Stimulated activated naive CD8-positive, alpha-beta T cell treated with anti-CD3 and anti-CD28 coated beads, Interleukin-15, amount 100 ng/mL, for 72 hours (primary cell): ENCODE data around the gene ATP5MG.

Experiments used
- ATAC-seq: fragments of 150-1000 bp; cut with Tn5 transposase; 2 replicates; pipeline ENCODE4 v1.10.0; 2021; ENCODE audit warnings: mild to moderate bottlenecking, moderate library complexity
- DNase-seq, 2 donors: peaks; one replicate each; pipeline ENCODE4 v3.0.0; 2021 to 2022
- H3K27ac Mint-ChIP-seq, 2 donors: one replicate each; pipeline ENCODE4 v1.8.0; 2022; ENCODE audit warnings: mild to moderate bottlenecking in 2 of 2, mixed read lengths in 2 of 2, moderate library complexity in 2 of 2
- H3K27me3 Mint-ChIP-seq: one replicate; pipeline ENCODE4 v1.8.0; 2022; ENCODE audit warnings: mixed read lengths
- H3K4me1 Mint-ChIP-seq: one replicate; pipeline ENCODE4 v1.8.0; 2022; ENCODE audit warnings: mild to moderate bottlenecking, mixed read lengths
- H3K4me3 Mint-ChIP-seq, 2 donors: one replicate each; pipeline ENCODE4 v1.8.0; 2022; ENCODE audit warnings: mild to moderate bottlenecking in 2 of 2, mixed read lengths in 2 of 2, moderate library complexity in 1 of 2
- H3K9me3 Mint-ChIP-seq, 2 donors: one replicate each; pipeline ENCODE4 v1.8.0; 2022; ENCODE audit warnings: mixed read lengths in 2 of 2

ATP5MG gene, protein sequence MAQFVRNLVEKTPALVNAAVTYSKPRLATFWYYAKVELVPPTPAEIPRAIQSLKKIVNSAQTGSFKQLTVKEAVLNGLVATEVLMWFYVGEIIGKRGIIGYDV

DNA sequence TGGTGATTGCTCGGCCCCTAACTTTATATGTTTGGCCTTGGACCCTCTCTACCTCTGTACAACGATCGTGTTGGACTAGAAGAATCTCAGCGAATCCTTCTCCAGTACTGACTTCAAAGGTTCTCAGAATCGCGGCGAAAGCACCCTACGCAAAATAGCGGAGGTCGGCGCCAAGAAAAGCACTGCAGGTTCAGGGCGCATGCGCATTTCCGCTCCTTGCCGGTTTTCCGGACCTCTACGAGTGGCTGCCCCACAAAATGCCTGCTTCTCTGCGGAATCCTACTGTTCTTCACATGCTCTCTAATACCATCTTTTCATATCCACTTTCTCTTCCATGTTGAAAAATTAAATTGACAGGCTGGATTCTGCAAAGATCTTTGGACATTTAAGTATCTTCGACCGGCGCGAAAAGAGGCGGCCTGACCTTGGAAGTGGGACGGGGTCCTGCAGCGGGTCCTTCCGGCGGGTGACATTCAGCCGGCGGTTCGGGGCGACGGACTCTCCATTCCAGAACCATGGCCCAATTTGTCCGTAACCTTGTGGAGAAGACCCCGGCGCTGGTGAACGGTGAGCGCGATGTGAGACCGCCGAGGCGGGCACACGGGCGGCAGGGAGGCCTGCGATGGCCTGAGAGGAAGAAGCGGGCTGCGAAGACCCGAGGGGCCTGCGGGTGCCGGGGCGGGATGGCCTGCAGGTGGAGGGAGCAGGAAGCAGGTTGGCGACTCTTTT, at the start of gene ATP5MG:
ATP5MG (plus strand) TSS at position 456 of the 729 bp plus-strand sequence; CDS start at position 516, 60 bp downstream.
- Mint-ChIP-seq H3K4me1 (peaks cover 81% of the 10 kb centered on the region), H3K4me3 (peak within 1 kb of the TSS; percentile 91 to 98), H3K9me3 (no peaks in the 10 kb centered on the region), H3K27me3 (no peaks in the 10 kb centered on the region), H3K27ac (peak within 1 kb of the TSS; percentile 100)
- DNase-seq = peak; percentile 91 to 92
- ATAC-seq = peak; percentile 68

DNA sequence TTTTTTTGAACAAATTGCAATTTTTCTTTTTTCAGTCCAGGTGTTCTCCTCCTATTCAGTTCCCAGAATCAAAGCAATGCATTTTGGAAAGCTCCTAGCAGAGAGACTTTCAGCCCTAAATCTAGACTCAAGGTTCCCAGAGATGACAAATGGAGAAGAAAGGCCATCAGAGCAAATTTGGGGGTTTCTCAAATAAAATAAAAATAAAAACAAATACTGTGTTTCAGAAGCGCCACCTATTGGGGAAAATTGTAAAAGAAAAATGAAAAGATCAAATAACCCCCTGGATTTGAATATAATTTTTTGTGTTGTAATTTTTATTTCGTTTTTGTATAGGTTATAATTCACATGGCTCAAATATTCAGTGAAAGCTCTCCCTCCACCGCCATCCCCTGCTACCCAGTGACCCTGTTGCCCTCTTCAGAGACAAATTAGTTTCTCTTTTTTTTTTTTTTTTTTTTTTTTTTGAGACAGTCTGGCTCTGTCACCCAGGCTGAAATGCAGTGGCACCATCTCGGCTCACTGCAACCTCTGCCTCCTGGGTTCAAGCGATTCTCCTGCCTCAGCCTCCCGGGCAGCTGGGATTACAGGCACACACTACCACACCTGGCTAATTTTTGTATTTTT, 48.2 kb upstream of the ATP5MG start:
- no peak for DNase-seq
- peak overlapping the region in 1 of 2 donors; percentile 12 for H3K27ac Mint-ChIP-seq

DNA sequence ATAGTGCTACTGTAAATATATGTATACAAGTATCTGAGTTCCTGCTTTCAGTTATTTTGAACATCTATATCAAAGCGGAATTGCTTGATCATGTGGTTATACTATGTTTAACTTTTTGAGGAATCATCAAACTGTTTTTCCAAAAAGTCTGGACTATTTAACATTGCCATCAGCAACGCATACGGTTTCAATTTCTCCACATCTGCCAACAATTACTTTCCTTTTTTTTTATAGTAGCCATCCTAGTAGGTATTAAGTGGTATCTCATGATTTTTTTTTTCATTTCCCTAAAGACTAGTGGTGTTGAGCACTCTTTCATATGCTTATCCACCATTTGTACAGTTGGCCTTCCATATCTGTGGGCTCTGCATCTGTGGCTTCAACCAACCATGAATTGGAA, 43.3 kb upstream of the ATP5MG start:
- H3K27ac Mint-ChIP-seq = no peak overlapping the region
- no peak overlapping the region for H3K4me3 Mint-ChIP-seq
- DNase-seq (no peak), ATAC-seq (no peak)
- H3K4me1 Mint-ChIP-seq = peaks cover 58% of the 10 kb centered on the region
- no peaks in the 10 kb centered on the region for H3K9me3 Mint-ChIP-seq
- no peaks in the 10 kb centered on the region for H3K27me3 Mint-ChIP-seq

More for the DNA sequence above, 48.2 kb upstream of the ATP5MG start:
- H3K9me3 Mint-ChIP-seq = no peaks in the 10 kb centered on the region
- no peak overlapping the region for H3K4me3 Mint-ChIP-seq
- ATAC-seq = no peak
- peaks cover 48% of the 10 kb centered on the region for H3K4me1 Mint-ChIP-seq
- H3K27me3 Mint-ChIP-seq = no peaks in the 10 kb centered on the region

DNA sequence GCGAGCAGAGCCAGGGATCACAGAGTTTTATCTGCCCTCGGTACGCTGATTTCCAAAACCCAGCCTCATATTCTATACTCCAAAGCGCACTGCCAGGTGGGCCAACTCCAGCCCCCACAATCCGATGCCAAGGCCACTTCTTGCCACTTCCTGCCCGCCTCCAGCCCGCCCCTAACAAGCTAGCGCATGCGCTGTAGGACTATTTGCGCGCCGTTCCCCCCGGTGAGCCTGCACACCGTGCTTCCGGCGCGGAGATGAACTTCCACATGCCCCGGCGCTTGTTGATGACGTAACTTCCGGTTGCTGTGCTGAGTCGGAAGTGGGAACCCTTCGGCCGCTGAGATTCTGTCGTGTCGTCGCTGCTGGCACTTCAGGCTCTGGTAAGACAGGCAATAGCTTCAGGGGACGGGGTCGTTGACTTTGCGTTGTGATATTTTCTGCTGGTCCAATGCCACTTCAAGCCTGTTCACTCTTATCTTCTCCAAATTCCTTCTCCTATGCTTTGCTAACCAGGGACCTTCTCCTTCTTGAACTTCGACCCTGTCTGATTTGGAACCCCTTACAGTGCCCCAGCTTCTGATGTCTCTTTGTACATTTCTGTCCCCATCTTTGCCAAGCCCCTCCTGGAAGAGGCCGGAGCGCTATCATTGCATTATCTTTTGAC, 42.0 kb upstream of the ATP5MG start, which contains the start of gene UBE4A:
UBE4A (plus strand) TSS at position 306 of the 664 bp plus-strand sequence. CDS start 5,481 bp downstream, outside the sequence.
- Mint-ChIP-seq H3K4me3 (peak within 1 kb of the TSS; percentile 91 to 95), H3K4me1 (peaks cover 56% of the 10 kb centered on the region), H3K9me3 (no peaks in the 10 kb centered on the region), H3K27me3 (no peaks in the 10 kb centered on the region), H3K27ac (peak within 1 kb of the TSS; percentile 82 to 97)
- ATAC-seq (peak; percentile 98), DNase-seq (peak; percentile 95 to 98)

DNA sequence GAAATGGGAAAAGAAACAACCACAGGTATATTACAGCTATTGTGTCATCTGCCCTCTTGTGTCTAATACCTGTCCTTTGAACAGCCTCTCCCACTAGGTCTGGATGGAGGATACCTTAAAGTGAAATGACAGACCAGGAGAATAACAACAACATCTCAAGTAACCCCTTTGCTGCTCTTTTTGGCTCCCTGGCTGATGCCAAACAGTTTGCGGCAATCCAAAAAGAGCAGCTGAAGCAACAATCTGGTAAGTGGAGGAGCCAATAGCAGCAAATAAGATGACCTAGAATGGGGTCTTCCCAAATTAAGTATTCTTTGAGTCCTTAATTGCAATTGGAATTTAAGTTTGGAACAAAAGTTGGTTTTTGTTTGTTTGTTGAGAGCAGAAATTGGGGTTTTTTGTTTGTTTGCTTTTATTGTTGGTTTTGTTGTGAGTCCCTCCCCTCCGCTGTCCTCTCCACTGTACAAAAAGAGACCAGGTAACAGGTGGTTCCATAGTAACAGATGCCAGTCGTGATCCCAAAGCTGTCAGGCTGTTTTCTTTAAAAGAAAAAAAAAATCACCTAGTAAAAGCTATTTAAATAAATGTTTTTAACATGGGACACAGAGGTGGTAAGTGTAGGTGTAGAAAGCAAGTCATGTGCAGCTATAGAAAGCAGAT, 36.3 kb upstream of the ATP5MG start:
- no peak for DNase-seq
- Mint-ChIP-seq H3K4me3 (no peak overlapping the region), H3K4me1 (peaks cover 36% of the 10 kb centered on the region), H3K27me3 (no peaks in the 10 kb centered on the region), H3K9me3 (no peaks in the 10 kb centered on the region), H3K27ac (no peak overlapping the region)
- ATAC-seq = no peak

DNA sequence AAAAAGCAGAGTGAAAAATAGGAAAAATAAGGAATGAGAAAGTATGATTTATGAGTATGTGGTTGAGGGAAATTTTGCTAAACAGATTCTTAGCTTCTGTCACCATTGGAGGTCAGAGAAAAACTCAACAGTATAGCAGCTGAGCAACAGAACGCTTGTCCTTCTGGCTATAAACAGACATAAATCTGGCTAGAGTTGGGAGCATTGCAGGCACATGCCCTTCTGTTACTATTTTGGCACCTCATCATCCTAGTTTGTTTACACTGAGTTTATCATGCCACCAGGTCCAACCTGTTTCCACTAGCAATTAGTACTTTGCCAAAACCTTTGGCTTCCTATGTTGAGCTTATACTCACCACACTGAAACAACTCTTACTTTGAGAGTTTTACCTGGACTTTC, 35.1 kb upstream of the ATP5MG start:
- no peaks in the 10 kb centered on the region for H3K9me3 Mint-ChIP-seq
- no peak for DNase-seq
- no peaks in the 10 kb centered on the region for H3K27me3 Mint-ChIP-seq
- peaks cover 24% of the 10 kb centered on the region for H3K4me1 Mint-ChIP-seq
- ATAC-seq = no peak
- H3K4me3 Mint-ChIP-seq = no peak overlapping the region
- H3K27ac Mint-ChIP-seq = no peak overlapping the region

DNA sequence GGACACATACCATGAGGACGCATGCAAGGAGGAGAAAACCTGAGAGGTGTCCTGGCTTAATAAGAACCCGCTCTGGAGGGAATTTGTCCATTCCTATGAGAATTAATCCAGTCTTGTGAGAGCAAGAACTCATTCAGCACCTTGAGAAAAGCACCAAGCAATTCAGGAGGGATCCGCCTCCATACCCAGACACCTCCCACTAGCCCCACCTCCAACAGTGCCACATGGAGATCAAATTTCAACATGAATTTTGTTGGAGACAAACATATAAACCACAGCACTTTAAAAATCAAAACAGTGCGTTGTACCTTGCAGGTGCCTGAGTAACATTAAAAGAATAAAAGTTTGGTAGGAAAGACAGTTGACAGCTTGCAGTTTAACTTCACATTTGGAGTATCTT, 30.6 kb upstream of the ATP5MG start:
- Mint-ChIP-seq H3K4me1 (no peaks in the 10 kb centered on the region), H3K27me3 (no peaks in the 10 kb centered on the region), H3K9me3 (no peaks in the 10 kb centered on the region), H3K27ac (peak overlapping the region in 1 of 2 donors; percentile 86), H3K4me3 (no peak overlapping the region)
- ATAC-seq = no peak
- no peak for DNase-seq

DNA sequence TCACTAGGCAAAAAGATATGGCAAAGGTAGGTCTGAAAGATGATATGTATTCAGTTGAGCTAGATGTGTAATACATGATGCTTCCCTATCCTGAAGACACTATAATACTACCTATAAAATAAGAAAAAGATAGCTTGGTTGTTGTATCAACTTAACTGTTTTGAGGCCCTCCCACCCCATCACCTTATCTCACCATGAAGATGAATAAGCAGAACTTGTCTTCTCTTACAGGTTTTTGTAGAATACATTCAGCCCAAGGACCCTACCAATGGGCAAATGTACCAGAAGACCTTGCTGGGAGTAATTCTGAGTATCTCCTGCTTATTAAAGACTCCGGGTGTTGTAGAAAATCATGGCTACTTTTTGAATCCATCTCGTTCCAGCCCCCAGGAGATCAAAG, 28.1 kb upstream of the ATP5MG start:
- no peaks in the 10 kb centered on the region for H3K9me3 Mint-ChIP-seq
- ATAC-seq = no peak
- DNase-seq = no peak
- H3K4me3 Mint-ChIP-seq = no peak overlapping the region
- no peaks in the 10 kb centered on the region for H3K27me3 Mint-ChIP-seq
- peak overlapping the region in 1 of 2 donors; percentile 59 for H3K27ac Mint-ChIP-seq
- H3K4me1 Mint-ChIP-seq = no peaks in the 10 kb centered on the region

DNA sequence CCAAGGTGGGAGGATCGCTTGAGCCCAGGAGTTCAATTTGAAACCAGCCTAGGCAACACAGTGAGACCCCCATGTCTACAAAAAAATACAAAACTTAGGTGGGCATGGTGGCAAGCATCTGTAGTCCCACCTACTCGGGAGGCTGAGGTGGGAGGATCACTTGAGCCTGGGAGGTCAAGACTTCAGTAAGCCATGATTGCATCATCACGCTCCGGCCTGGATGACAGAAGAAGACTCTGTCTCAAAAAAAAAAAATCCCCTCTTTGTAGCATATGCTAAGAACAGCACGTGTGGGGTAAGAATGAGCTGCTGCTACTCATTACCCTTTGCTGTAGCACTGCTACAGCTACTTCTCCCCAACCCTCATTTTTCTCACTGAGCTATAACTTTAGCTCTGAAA, 27.5 kb upstream of the ATP5MG start:
- Mint-ChIP-seq H3K4me3 (no peak overlapping the region), H3K4me1 (no peaks in the 10 kb centered on the region), H3K27me3 (no peaks in the 10 kb centered on the region), H3K9me3 (no peaks in the 10 kb centered on the region), H3K27ac (peak overlapping the region in 1 of 2 donors; percentile 93)
- no peak for DNase-seq
- ATAC-seq = no peak

DNA sequence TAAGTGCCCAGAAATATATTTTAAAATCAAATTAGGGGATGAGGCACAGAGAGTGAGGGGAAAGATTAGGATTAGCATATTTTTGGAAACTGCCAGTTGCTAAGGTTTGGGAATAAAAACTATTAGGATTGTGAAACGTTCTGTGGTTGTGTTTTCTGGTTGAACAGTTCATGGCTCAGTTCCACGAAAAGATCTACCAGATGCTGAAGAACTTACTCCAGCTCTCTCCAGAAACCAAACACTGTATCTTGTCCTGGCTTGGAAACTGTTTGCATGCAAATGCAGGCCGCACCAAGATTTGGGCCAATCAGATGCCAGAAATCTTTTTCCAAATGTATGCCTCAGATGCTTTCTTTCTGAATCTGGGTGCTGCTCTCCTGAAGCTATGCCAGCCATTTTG, 26.7 kb upstream of the ATP5MG start:
- no peaks in the 10 kb centered on the region for H3K9me3 Mint-ChIP-seq
- DNase-seq = no peak
- no peak for ATAC-seq

DNA sequence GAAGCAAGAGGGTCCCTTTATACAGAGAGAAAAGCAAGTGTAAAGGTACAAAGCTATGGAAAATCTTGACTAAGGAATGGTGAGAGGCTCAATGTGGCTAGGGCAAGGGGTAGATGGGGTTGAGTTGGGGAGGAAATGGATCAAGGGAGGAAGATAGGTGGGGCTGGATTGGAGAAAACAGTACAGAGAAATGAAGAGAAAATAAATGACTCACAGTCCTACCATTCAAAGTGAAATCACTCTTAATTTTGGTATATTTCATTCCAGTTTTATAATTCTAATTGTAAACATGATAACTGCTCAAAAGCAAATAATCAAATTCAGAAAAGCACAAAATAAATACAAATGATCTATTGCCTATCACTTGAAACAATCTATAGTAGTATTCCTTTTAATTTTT, 25.4 kb upstream of the ATP5MG start:
- Mint-ChIP-seq H3K4me3 (no peak overlapping the region), H3K9me3 (no peaks in the 10 kb centered on the region), H3K27ac (peak overlapping the region; percentile 13 to 36), H3K4me1 (no peaks in the 10 kb centered on the region), H3K27me3 (no peaks in the 10 kb centered on the region)
- ATAC-seq (no peak), DNase-seq (no peak)

More for the DNA sequence above, 26.7 kb upstream of the ATP5MG start:
- H3K27me3 Mint-ChIP-seq = no peaks in the 10 kb centered on the region
- H3K4me1 Mint-ChIP-seq = no peaks in the 10 kb centered on the region
- H3K27ac Mint-ChIP-seq = peak overlapping the region in 1 of 2 donors; percentile 63
- no peak overlapping the region for H3K4me3 Mint-ChIP-seq

DNA sequence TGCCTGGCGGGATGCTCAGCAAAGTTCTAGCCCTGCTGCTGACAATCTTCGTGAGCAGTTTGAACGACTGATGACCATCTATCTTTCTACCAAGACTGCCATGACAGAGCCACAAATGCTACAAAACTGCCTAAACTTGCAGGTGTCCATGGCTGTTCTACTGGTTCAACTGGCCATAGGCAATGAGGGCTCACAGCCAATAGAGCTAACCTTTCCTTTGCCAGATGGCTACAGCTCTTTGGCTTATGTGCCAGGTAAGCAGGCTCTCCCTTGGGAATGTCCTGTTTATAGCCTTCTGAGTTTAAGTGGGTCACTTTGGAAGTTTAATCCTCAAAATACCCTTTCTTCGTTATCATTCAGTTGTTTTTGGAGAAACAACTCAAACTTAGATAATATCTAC, 21.9 kb upstream of the ATP5MG start:
- H3K4me1 Mint-ChIP-seq = no peaks in the 10 kb centered on the region
- DNase-seq = no peak
- H3K4me3 Mint-ChIP-seq = no peak overlapping the region
- H3K27ac Mint-ChIP-seq = no peak overlapping the region
- no peak for ATAC-seq
- no peaks in the 10 kb centered on the region for H3K27me3 Mint-ChIP-seq
- no peaks in the 10 kb centered on the region for H3K9me3 Mint-ChIP-seq

DNA sequence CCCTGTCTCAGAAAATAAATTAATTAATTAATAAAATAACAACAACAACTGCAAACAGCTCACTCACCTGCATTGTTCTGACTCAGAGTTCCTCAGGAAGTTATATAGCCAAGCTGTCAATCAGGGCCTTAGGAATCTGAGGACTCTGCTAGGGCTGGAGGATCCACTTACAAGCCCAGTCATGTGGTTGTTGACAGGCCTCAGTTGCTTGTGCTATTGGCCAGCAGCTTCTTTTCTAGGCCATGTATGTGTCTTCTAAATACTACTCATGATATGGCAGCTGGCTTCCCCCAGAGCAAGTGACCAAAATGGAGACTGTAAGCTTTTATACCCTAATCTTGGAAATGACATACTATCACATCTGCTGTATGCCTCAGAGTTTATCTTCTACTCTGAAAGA, 20.8 kb upstream of the ATP5MG start:
- H3K4me1 Mint-ChIP-seq = no peaks in the 10 kb centered on the region
- no peaks in the 10 kb centered on the region for H3K27me3 Mint-ChIP-seq
- H3K9me3 Mint-ChIP-seq = no peaks in the 10 kb centered on the region
- no peak for ATAC-seq
- no peak overlapping the region for H3K27ac Mint-ChIP-seq
- H3K4me3 Mint-ChIP-seq = no peak overlapping the region
- no peak for DNase-seq

DNA sequence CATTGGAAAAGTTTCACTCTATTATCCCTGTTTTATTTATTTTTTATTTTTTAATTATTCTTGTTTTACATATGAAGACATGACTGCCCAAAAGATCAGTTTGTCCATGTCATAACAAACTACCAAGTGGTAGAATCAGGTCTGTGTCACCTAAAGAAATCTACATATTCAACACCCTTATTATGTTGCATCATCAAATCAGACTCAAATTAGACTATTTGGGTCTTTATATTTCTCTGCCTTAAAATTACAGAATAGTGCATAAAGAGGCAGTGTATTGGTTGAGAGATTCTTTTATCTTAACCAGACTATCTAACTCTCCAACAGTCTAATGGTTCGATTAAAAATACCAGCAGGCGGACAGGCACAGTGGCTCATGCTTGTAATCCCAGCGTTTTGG, 18.5 kb upstream of the ATP5MG start:
- Mint-ChIP-seq H3K4me1 (no peaks in the 10 kb centered on the region), H3K27ac (no peak overlapping the region), H3K9me3 (no peaks in the 10 kb centered on the region), H3K27me3 (no peaks in the 10 kb centered on the region), H3K4me3 (no peak overlapping the region)
- DNase-seq (no peak), ATAC-seq (no peak)

DNA sequence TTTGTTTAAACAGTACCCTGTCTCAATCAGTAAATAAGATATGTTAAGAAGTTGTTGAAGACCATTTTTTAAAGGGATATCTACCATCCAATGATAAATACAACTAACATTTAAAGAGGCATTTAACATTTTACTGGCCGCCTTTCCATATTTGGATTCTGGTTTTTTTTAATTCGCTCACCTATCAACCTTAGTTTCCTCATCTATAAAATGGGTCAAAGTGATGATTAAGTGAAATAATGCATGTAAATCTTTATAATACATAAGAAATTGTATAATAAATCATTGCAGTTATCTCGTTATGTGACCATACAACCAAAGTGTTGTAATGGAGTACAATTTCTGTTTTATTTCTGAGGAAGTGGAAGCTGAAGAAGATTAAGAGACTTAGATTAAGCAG, 17.7 kb upstream of the ATP5MG start:
- Mint-ChIP-seq H3K4me1 (no peaks in the 10 kb centered on the region), H3K27me3 (no peaks in the 10 kb centered on the region), H3K9me3 (no peaks in the 10 kb centered on the region), H3K4me3 (no peak overlapping the region), H3K27ac (no peak overlapping the region)
- DNase-seq = no peak
- no peak for ATAC-seq
